ENCODE data around the gene TEAD1.

The TEAD1 gene

GRCh38 chr11:12835286-12835685 lies 161.1 kb downstream of the TEAD1 start:
- no peaks in the 10 kb centered on the region for H3K36me3 ChIP-seq (ENCODE audit: insufficient read depth, low read length)
- no peaks in the 10 kb centered on the region for H3K27me3 ChIP-seq (ENCODE audit: control insufficient read depth in 1 of 2, insufficient read depth in 2 of 2, low read length in 2 of 2)

DNA sequence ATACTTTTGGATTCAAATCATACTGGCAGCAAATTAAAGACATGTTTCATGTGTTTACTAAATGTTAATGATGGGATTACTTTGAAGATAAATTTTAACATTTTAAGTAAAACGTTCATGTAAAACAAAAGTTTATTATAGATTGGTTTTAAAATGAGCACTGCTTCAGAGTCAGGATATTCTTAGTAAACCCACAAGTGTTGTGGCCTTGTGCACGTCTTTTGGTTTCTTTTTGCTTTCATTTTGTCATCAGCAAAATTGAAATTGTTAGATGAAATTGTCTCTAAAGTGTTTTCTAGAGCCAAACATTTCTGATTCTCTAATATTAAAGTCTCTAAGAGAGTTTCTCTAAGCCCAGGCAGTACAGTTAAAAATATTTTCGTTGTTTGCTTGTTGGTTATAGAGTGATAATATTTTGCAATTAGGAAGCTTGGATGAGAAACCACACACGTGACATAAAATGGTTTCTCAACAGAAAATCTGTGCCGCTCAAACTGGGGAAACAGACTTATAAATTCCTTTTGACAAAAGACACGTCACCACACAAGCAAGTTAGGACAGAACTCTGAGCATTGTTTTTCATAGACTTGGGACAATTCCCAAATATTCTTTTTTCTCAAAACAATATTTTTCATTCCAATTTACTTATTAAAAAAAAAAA lies 164.4 kb downstream of the TEAD1 start:
- Histone ChIP-seq H3K4me1 (ENCODE audit: insufficient read depth, low read length) (peaks cover 24% of the 10 kb centered on the region), H3K27me3 (ENCODE audit: control insufficient read depth in 1 of 2, insufficient read depth in 2 of 2, low read length in 2 of 2) (no peaks in the 10 kb centered on the region), H3K27ac (ENCODE audit: low read depth, low read length) (no peak overlapping the region), H3K9ac (ENCODE audit: low read length) (no peak overlapping the region), H3K9me3 (ENCODE audit: low read length) (no peaks in the 10 kb centered on the region), H3K36me3 (ENCODE audit: insufficient read depth, low read length) (no peaks in the 10 kb centered on the region), H3K4me3 (ENCODE audit: low read depth in 1 of 2, low read length in 2 of 2) (no peak overlapping the region)

More at GRCh38 chr11:12835286-12835685, 161.1 kb downstream of the TEAD1 start:
- Histone ChIP-seq H3K4me1 (ENCODE audit: insufficient read depth, low read length) (no peaks in the 10 kb centered on the region), H3K27ac (ENCODE audit: low read depth, low read length) (no peak overlapping the region), H3K9ac (ENCODE audit: low read length) (no peak overlapping the region), H3K9me3 (ENCODE audit: low read length) (no peaks in the 10 kb centered on the region), H3K4me3 (ENCODE audit: low read depth in 1 of 2, low read length in 2 of 2) (no peak overlapping the region)

- no peaks in the 10 kb centered on the region for H3K36me3 ChIP-seq (ENCODE audit: insufficient read depth, low read length)
- peaks cover 39% of the 10 kb centered on the region for H3K4me1 ChIP-seq (ENCODE audit: insufficient read depth, low read length)
- H3K9ac ChIP-seq (ENCODE audit: low read length) = no peak overlapping the region
- no peaks in the 10 kb centered on the region for H3K9me3 ChIP-seq (ENCODE audit: low read length)
- H3K27me3 ChIP-seq (ENCODE audit: control insufficient read depth in 1 of 2, insufficient read depth in 2 of 2, low read length in 2 of 2) = no peaks in the 10 kb centered on the region
- no peak overlapping the region for H3K4me3 ChIP-seq (ENCODE audit: low read depth in 1 of 2, low read length in 2 of 2)
- H3K27ac ChIP-seq (ENCODE audit: low read depth, low read length) = peak overlapping the region; percentile 28
These were observed 166.8 kb downstream of the TEAD1 start for GRCh38 chr11:12840871-12841660.

GRCh38 chr11:12841946-12842630 lies 167.9 kb downstream of the TEAD1 start:
- H3K4me1 ChIP-seq (ENCODE audit: insufficient read depth, low read length) = peaks cover 49% of the 10 kb centered on the region
- peak overlapping the region in 1 of 2 donors; percentile 5 for H3K4me3 ChIP-seq (ENCODE audit: low read depth in 1 of 2, low read length in 2 of 2)
- H3K27ac ChIP-seq (ENCODE audit: low read depth, low read length) = peak overlapping the region; percentile 28
- no peaks in the 10 kb centered on the region for H3K27me3 ChIP-seq (ENCODE audit: control insufficient read depth in 1 of 2, insufficient read depth in 2 of 2, low read length in 2 of 2)
- no peaks in the 10 kb centered on the region for H3K9me3 ChIP-seq (ENCODE audit: low read length)
- no peak overlapping the region for H3K9ac ChIP-seq (ENCODE audit: low read length)
- H3K36me3 ChIP-seq (ENCODE audit: insufficient read depth, low read length) = no peaks in the 10 kb centered on the region

GRCh38 chr11:12842933-12843636 lies 168.9 kb downstream of the TEAD1 start:
- H3K9me3 ChIP-seq (ENCODE audit: low read length) = no peaks in the 10 kb centered on the region
- no peak overlapping the region for H3K9ac ChIP-seq (ENCODE audit: low read length)
- H3K27me3 ChIP-seq (ENCODE audit: control insufficient read depth in 1 of 2, insufficient read depth in 2 of 2, low read length in 2 of 2) = no peaks in the 10 kb centered on the region
- no peaks in the 10 kb centered on the region for H3K36me3 ChIP-seq (ENCODE audit: insufficient read depth, low read length)
- H3K27ac ChIP-seq (ENCODE audit: low read depth, low read length) = peak overlapping the region; percentile 28
- peaks cover 52% of the 10 kb centered on the region for H3K4me1 ChIP-seq (ENCODE audit: insufficient read depth, low read length)
- H3K4me3 ChIP-seq (ENCODE audit: low read depth in 1 of 2, low read length in 2 of 2) = no peak overlapping the region

DNA sequence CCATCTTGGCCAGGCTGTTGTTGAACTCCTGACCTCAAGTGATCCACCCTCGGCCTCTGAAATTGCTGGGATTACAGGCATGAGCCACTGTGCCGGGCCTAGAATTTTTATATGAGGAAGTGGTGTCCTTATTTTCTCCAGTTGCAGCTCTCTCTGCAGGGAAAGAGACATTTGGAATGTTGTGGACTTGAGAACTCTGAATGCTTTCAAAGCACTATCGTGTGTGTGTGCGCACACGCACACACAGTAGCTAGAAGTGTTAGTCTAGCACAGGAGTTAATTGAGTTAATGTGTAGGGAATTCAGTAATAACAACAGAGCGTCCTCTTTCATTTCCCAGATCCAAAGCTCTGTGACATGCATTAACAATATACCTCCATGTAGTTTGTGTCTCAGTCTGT lies 170.9 kb downstream of the TEAD1 start:
- H3K27ac ChIP-seq (ENCODE audit: low read depth, low read length) = peak overlapping the region; percentile 76
- H3K9ac ChIP-seq (ENCODE audit: low read length) = no peak overlapping the region
- no peaks in the 10 kb centered on the region for H3K36me3 ChIP-seq (ENCODE audit: insufficient read depth, low read length)
- peaks cover 56% of the 10 kb centered on the region for H3K4me1 ChIP-seq (ENCODE audit: insufficient read depth, low read length)
- no peaks in the 10 kb centered on the region for H3K9me3 ChIP-seq (ENCODE audit: low read length)
- H3K4me3 ChIP-seq (ENCODE audit: low read depth in 1 of 2, low read length in 2 of 2) = no peak overlapping the region
- no peaks in the 10 kb centered on the region for H3K27me3 ChIP-seq (ENCODE audit: control insufficient read depth in 1 of 2, insufficient read depth in 2 of 2, low read length in 2 of 2)

GRCh38 chr11:12845739-12846358 lies 171.6 kb downstream of the TEAD1 start:
- Histone ChIP-seq H3K4me3 (ENCODE audit: low read depth in 1 of 2, low read length in 2 of 2) (no peak overlapping the region), H3K36me3 (ENCODE audit: insufficient read depth, low read length) (no peaks in the 10 kb centered on the region), H3K27ac (ENCODE audit: low read depth, low read length) (peak overlapping the region; percentile 76), H3K9ac (ENCODE audit: low read length) (no peak overlapping the region), H3K9me3 (ENCODE audit: low read length) (no peaks in the 10 kb centered on the region), H3K4me1 (ENCODE audit: insufficient read depth, low read length) (peaks cover 56% of the 10 kb centered on the region), H3K27me3 (ENCODE audit: control insufficient read depth in 1 of 2, insufficient read depth in 2 of 2, low read length in 2 of 2) (no peaks in the 10 kb centered on the region)

GRCh38 chr11:12846786-12847615 lies 172.8 kb downstream of the TEAD1 start:
- Histone ChIP-seq H3K27ac (ENCODE audit: low read depth, low read length) (peak overlapping the region; percentile 76), H3K4me3 (ENCODE audit: low read depth in 1 of 2, low read length in 2 of 2) (no peak overlapping the region), H3K4me1 (ENCODE audit: insufficient read depth, low read length) (peaks cover 45% of the 10 kb centered on the region), H3K36me3 (ENCODE audit: insufficient read depth, low read length) (no peaks in the 10 kb centered on the region), H3K27me3 (ENCODE audit: control insufficient read depth in 1 of 2, insufficient read depth in 2 of 2, low read length in 2 of 2) (no peaks in the 10 kb centered on the region), H3K9ac (ENCODE audit: low read length) (no peak overlapping the region), H3K9me3 (ENCODE audit: low read length) (no peaks in the 10 kb centered on the region)

- H3K4me3 ChIP-seq (ENCODE audit: low read depth in 1 of 2, low read length in 2 of 2) = no peak overlapping the region
- H3K9me3 ChIP-seq (ENCODE audit: low read length) = no peaks in the 10 kb centered on the region
- no peaks in the 10 kb centered on the region for H3K27me3 ChIP-seq (ENCODE audit: control insufficient read depth in 1 of 2, insufficient read depth in 2 of 2, low read length in 2 of 2)
- H3K27ac ChIP-seq (ENCODE audit: low read depth, low read length) = no peak overlapping the region
- no peaks in the 10 kb centered on the region for H3K36me3 ChIP-seq (ENCODE audit: insufficient read depth, low read length)
- peaks cover 32% of the 10 kb centered on the region for H3K4me1 ChIP-seq (ENCODE audit: insufficient read depth, low read length)
- H3K9ac ChIP-seq (ENCODE audit: low read length) = no peak overlapping the region
These were observed 174.2 kb downstream of the TEAD1 start for GRCh38 chr11:12848413-12848812.

DNA sequence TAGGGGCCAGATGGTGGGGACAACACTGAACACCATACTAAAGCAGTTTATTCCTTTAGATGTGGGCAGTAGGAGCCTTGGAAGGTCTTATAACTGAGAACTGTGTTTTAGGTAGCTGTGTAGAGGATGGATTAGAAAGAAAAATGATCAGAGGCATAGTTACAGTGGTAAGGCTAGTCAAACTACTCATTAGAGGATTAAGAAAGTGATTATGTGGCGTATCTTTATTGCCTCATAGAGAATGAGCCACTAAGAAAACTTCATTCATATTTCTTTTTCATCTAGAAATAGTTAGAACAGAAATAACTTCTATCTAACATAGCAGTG lies 179.1 kb downstream of the TEAD1 start:
- H3K27me3 ChIP-seq (ENCODE audit: control insufficient read depth in 1 of 2, insufficient read depth in 2 of 2, low read length in 2 of 2) = no peaks in the 10 kb centered on the region
- H3K9ac ChIP-seq (ENCODE audit: low read length) = no peak overlapping the region
- H3K27ac ChIP-seq (ENCODE audit: low read depth, low read length) = no peak overlapping the region

More for the DNA sequence above, 179.1 kb downstream of the TEAD1 start:
- Histone ChIP-seq H3K4me3 (ENCODE audit: low read depth in 1 of 2, low read length in 2 of 2) (no peak overlapping the region), H3K4me1 (ENCODE audit: insufficient read depth, low read length) (peaks cover 14% of the 10 kb centered on the region), H3K36me3 (ENCODE audit: insufficient read depth, low read length) (no peaks in the 10 kb centered on the region), H3K9me3 (ENCODE audit: low read length) (no peaks in the 10 kb centered on the region)
